ENCODE data around the gene WFIKKN1.

WFIKKN1 gene

GRCh38 chr16:674214-674881, 43.6 kb downstream of the WFIKKN1 start:
- DNase-seq (ENCODE audit: low read depth) = no peak

GRCh38 chr16:674968-675883, 44.4 kb downstream of the WFIKKN1 start, which contains the start of gene RHBDL1:
RHBDL1 (plus strand) TSS chr16:675671; CDS start chr16:675791, 120 bp downstream.
- no peak for DNase-seq (ENCODE audit: low read depth)

GRCh38 chr16:675884-676564, 45.2 kb downstream of the WFIKKN1 start:
- no peak for DNase-seq (ENCODE audit: low read depth)

- no peak for DNase-seq (ENCODE audit: low read depth)
These were observed 45.7 kb downstream of the WFIKKN1 start for GRCh38 chr16:676565-676902.

- DNase-seq (ENCODE audit: low read depth) = no peak
These were observed 46.1 kb downstream of the WFIKKN1 start for GRCh38 chr16:676913-677312.

- DNase-seq (ENCODE audit: low read depth) = no peak
These were observed 46.8 kb downstream of the WFIKKN1 start for GRCh38 chr16:677316-678190.

GRCh38 chr16:678209-678857, 47.5 kb downstream of the WFIKKN1 start:
- no peak for DNase-seq (ENCODE audit: low read depth)

- DNase-seq (ENCODE audit: low read depth) = peak; percentile 36
These were observed 48.4 kb downstream of the WFIKKN1 start for GRCh38 chr16:678858-679813.

GRCh38 chr16:679814-680624, 49.2 kb downstream of the WFIKKN1 start, which contains the start of gene STUB1:
STUB1 (plus strand) TSS chr16:680410; CDS start chr16:680526, 116 bp downstream.
- peak; percentile 82 for DNase-seq (ENCODE audit: low read depth)

- DNase-seq (ENCODE audit: low read depth) = no peak
These were observed 49.8 kb downstream of the WFIKKN1 start for GRCh38 chr16:680625-680945.

- DNase-seq (ENCODE audit: low read depth) = no peak
These were observed 50.4 kb downstream of the WFIKKN1 start for GRCh38 chr16:680967-681745.

GRCh38 chr16:681746-682427, 51.1 kb downstream of the WFIKKN1 start:
- DNase-seq (ENCODE audit: low read depth) = no peak

GRCh38 chr16:682493-683395, 52.0 kb downstream of the WFIKKN1 start:
- no peak for DNase-seq (ENCODE audit: low read depth)

GRCh38 chr16:683396-684070, 52.7 kb downstream of the WFIKKN1 start:
- DNase-seq (ENCODE audit: low read depth) = no peak

Measured in activated T-cell treated with anti-CD3 and anti-CD28 coated beads for 1 hour (primary cell).